HL-60 (cell line): ENCODE results near the gene CERT1.

ENCODE experiments used
- CTCF ChIP-seq: IDR thresholded peaks from one replicate; pipeline ENCODE4 v1.5.1; 2011; ENCODE audit warnings: low read length, control low read depth, inconsistent platforms; ENCODE audit not compliant: insufficient read depth
- SPI1 ChIP-seq: IDR thresholded peaks from 2 replicates; pipeline ENCODE4 v1.6.1; 2012; ENCODE audit warnings: low read depth, mild to moderate bottlenecking, borderline replicate concordance

DNA sequence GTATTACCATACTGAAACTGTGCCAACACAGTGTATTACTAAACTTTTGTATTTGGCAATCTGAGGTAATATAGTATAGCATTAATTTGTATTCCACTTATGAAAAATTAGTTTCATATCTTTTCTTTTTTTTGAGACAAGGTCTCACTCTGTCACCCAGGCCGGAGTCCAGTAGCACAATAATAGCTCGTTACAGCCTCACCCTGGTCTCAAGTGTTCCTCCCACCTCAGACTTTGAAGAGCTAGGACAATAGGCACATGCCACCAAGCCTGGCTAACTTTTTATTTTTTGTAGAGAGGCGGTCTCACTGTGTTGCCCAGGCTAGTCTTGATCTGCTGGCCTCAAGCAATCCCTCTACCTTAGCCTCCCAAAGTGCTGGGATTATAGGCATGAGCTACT lies 36.4 kb upstream of the CERT1 start:
- TF ChIP-seq CTCF, result no peak
- no peak for TF ChIP-seq SPI1
